ENCODE results near the gene PRKCH.

Gene PRKCH

DNA sequence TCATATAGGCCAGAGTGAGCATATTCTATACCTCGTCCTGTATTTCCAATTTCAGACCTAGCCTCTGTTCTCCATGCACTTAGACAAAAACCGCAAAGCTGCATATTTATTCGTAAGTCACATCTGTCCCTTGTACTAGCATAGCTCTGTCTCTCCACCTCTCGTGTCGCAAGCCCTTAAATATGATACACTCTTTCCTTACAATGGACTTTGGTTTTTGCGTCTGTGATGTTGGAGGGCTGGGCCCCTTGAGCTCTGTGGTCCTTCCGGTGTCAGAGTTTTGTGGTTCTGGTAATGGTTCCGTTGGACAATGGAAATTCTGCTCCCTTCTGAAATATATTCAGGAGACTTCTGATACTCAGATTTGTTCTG, 11.3 kb downstream of the PRKCH start:
- in situ Hi-C loops (cut with MboI; ENCODE audit: low pct_unique_long_range_greater_than_20kb, low sequenced_read_pairs) = no loop called here

DNA sequence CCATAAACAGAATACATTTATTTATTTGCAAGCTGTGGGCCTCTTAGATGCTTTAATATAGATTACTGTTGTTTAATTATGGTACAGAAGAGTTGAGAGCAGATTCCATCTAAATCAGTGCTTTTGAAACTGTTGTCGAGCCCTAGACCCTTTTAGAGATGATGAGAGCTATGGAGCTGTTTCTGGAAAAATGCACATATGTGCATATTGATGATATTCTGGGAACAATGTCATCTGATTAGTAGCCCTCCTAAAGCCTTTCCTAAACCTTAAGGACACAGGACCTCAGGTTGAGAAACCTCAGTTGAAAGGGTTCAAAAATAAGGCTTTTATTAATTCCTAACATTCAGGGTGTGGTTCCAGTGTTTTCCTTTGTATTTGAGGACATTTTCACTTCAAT, 11.7 kb downstream of the PRKCH start:
- DNase-seq = no peak
- in situ Hi-C loops (cut with MboI; ENCODE audit: low pct_unique_long_range_greater_than_20kb, low sequenced_read_pairs) = no loop called here

More for the DNA sequence above, 11.3 kb downstream of the PRKCH start:
- DNase-seq = no peak

DNA sequence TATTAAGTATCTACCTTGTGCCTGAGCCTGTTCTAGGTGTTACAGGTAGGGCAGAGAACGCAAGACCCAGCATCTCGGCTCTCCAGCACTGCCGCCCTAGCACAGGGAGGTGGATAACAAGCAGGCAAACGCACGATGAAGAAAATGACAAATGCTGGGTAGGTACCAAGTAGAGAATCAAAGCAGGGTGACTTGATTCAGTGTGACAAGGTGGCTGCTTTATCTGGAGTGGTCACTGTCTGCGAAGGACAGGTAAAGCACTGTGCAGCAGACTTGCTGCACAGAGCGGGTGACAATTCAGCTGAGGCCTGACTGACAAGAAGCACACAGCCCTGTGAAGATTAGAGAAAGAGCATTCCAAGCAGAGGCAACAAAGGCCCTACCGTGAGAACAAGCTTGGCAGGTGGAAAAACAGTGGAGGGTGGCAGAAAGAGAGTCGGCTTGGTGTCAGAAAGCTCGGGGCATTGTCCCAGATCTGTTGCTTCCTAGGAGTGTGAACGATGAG, 12.9 kb downstream of the PRKCH start:
- in situ Hi-C loops (cut with MboI; ENCODE audit: low pct_unique_long_range_greater_than_20kb, low sequenced_read_pairs) = no loop called here
- no peak for DNase-seq

- in situ Hi-C loops (cut with MboI; ENCODE audit: low pct_unique_long_range_greater_than_20kb, low sequenced_read_pairs) = no loop called here
These were observed 13.7 kb downstream of the PRKCH start for GRCh38 chr14:61335049-61335448.

GRCh38 chr14:61335671-61336275, 14.4 kb downstream of the PRKCH start:
- in situ Hi-C loops (cut with MboI; ENCODE audit: low pct_unique_long_range_greater_than_20kb, low sequenced_read_pairs) = no loop called here
- DNase-seq = no peak

More at GRCh38 chr14:61335049-61335448, 13.7 kb downstream of the PRKCH start:
- DNase-seq = no peak

- in situ Hi-C loops (cut with MboI; ENCODE audit: low pct_unique_long_range_greater_than_20kb, low sequenced_read_pairs) = no loop called here
- no peak for DNase-seq
These were observed 16.5 kb downstream of the PRKCH start for GRCh38 chr14:61337893-61338292.

GRCh38 chr14:61338457-61338856, 17.1 kb downstream of the PRKCH start:
- no peak for DNase-seq
- in situ Hi-C loops (cut with MboI; ENCODE audit: low pct_unique_long_range_greater_than_20kb, low sequenced_read_pairs) = no loop called here

- no peak for DNase-seq
- in situ Hi-C loops (cut with MboI; ENCODE audit: low pct_unique_long_range_greater_than_20kb, low sequenced_read_pairs) = no loop called here
These were observed 20.2 kb downstream of the PRKCH start for GRCh38 chr14:61341275-61342206.

DNA sequence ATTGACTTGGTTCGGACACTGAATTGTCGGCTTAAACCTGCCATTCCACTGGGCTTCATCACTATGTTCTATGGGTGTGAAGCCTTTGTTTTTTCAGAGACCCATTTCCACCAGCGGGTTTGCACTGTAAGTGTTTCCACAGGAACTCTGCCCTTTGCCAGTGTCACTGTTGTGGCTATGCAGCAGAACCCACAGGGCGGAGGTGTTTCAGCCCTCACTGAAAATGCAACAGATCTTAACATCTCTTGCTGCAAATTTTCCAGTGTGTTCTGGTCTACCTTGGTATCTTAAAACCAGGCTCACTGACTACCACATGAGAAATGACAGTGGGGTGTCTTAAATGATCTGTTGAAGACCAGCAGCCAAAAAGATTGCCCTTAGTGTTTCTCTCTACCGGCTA, 21.1 kb downstream of the PRKCH start:
- no peak for DNase-seq
- in situ Hi-C loops (cut with MboI; ENCODE audit: low pct_unique_long_range_greater_than_20kb, low sequenced_read_pairs) = no loop called here

GRCh38 chr14:61342932-61343331, 21.6 kb downstream of the PRKCH start:
- in situ Hi-C loops (cut with MboI; ENCODE audit: low pct_unique_long_range_greater_than_20kb, low sequenced_read_pairs) = no loop called here
- DNase-seq = no peak

- DNase-seq = no peak
- in situ Hi-C loops (cut with MboI; ENCODE audit: low pct_unique_long_range_greater_than_20kb, low sequenced_read_pairs) = no loop called here
These were observed 22.1 kb downstream of the PRKCH start for GRCh38 chr14:61343471-61343870.

DNA sequence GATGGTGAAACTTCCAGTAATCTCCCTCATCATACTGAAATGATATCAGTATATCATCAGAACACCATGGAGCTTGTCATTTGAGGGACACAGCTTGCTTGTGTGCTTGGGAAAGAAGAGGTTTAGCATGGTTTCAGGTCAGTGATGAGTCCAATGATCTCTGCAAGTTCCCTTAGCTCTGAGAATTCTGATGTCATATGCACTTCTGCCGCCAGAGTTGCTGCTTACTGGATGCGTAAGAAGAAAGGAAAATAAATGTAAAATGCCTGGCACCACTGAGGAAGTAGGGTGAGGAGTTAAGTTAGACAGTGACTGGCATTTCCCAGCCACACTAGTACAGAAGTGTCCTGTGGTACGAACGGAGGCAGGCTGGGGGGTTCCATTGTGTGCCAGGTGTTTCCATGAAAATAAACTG, 22.6 kb downstream of the PRKCH start:
- no peak for DNase-seq
- in situ Hi-C loops (cut with MboI; ENCODE audit: low pct_unique_long_range_greater_than_20kb, low sequenced_read_pairs) = no loop called here

GRCh38 chr14:61344437-61345150, 23.2 kb downstream of the PRKCH start:
- in situ Hi-C loops (cut with MboI; ENCODE audit: low pct_unique_long_range_greater_than_20kb, low sequenced_read_pairs) = no loop called here
- no peak for DNase-seq

- in situ Hi-C loops (cut with MboI; ENCODE audit: low pct_unique_long_range_greater_than_20kb, low sequenced_read_pairs) = no loop called here
- DNase-seq = no peak
These were observed 23.7 kb downstream of the PRKCH start for GRCh38 chr14:61345151-61345482.

- in situ Hi-C loops (cut with MboI; ENCODE audit: low pct_unique_long_range_greater_than_20kb, low sequenced_read_pairs) = no loop called here
- no peak for DNase-seq
These were observed 24.8 kb downstream of the PRKCH start for GRCh38 chr14:61346221-61346620.

GRCh38 chr14:61346793-61347192, 25.4 kb downstream of the PRKCH start:
- DNase-seq = no peak
- in situ Hi-C loops (cut with MboI; ENCODE audit: low pct_unique_long_range_greater_than_20kb, low sequenced_read_pairs) = no loop called here

DNA sequence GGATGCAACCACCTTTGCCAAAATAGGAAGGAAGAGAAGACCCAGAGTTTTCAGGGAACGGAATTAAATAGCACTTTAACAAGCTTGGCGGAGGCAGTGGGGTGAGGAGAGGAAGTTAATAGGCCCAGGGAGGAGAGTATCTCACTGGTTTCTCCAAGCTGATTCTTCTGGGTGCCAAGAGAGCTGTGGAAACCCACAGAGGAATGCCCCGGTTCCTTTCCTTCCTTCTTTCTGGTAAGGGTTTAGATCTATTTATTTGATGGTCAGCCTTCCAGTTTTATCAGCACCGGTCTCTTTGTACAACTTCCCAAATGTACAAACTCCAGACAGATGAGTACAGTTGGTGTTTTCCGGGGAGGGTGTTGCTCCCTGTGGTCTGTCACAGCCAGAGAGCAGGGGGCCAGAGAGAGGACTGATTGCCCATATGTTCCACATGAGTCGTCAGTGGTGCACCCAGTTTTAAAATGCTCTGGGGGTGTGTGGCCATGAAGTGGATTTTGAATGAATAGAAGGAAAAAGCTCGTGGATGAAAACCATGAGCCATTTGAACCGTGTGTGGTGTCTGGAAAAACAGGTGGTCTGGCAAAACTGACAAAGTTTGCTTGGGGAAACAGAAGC, 26.6 kb downstream of the PRKCH start:
- in situ Hi-C loops (cut with MboI; ENCODE audit: low pct_unique_long_range_greater_than_20kb, low sequenced_read_pairs) = no loop called here
- DNase-seq = peak; percentile 80

DNA sequence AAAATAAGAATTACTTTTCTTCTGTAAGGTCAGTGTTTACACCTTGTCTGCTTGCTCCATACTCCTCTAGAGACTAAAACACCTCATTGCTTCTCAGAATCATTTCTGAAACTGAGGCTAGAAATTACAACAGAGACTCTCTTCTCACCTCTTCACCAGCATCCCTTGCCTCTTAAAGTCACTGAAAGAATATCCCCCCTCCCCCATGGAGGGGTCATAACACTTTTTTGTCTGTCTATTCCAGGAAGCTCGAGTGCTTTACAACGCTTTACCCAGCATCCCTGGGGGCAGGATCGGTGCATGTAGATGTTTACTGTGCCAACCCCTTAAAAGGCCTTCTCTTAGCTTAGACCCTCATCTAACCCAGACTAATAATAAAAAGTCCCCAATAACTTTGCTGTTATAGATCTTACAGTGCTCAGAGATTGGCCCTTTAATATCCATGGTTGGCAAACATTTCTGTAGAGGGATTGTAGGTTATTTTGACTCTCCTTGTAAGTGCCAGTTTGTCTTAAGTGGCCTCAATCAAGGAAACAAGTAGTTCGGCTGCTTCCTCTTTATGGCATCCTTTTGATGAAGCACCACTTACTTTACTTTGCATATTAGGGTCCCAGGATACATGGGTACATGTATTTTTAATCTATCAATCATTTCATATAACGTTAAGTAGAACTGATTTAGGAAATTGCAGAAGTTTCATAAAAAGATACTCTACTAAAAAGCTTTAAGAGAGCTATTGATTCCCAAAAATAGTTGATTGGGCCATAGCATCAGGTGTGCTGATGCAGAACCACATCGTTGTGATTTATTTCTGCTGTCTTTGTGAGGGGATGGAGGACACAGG, 29.3 kb downstream of the PRKCH start:
- in situ Hi-C loops (cut with MboI; ENCODE audit: low pct_unique_long_range_greater_than_20kb, low sequenced_read_pairs) = no loop called here
- no peak for DNase-seq

GRCh38 chr14:61351477-61351876, 30.1 kb downstream of the PRKCH start:
- in situ Hi-C loops (cut with MboI; ENCODE audit: low pct_unique_long_range_greater_than_20kb, low sequenced_read_pairs) = no loop called here

More at GRCh38 chr14:61351477-61351876, 30.1 kb downstream of the PRKCH start:
- DNase-seq = no peak
